H1 (cell line): ENCODE measurements around the gene FAM120A. TPM values are rescaled to one million over a fixed set of nuclear protein-coding genes. Genes with fewer than 3 reads are reported as not detected.

ENCODE experiments used
- CBX8 ChIP-seq: fragments of 300-800, 300-1000 bp; sonication (generic); IDR thresholded peaks from 2 replicates; pipeline ENCODE4 v1.7.1; 2016; ENCODE audit warnings: low read depth, low read length, borderline replicate concordance
- SUZ12 ChIP-seq: fragments of 200-600 bp; sonication (generic); IDR thresholded peaks from 2 replicates; pipeline ENCODE4 v1.6.1; 2012; ENCODE audit warnings: mild to moderate bottlenecking, inconsistent platforms, low read length, moderate library complexity, mixed read lengths
- polyA plus RNA-seq, 7 experiments: library from polyadenylated mRNA; depleted of rRNA in 3 of 7; stranded (reverse) in 5 of 7; unstranded in 2 of 7; fragments of >200 nt in 5 of 7; fragments of 200-250 nt in 2 of 7; gene quantifications; 1 replicate in 5 of 7; 2 replicates in 1 of 7; 4 replicates in 1 of 7; pipeline versions ENCODE4 v1.2.1 to v1.2.3, GENCODE V29; 2011 to 2013; ENCODE audit warnings: missing spikeins in 2 of 7, mixed read lengths in 2 of 7
- total RNA-seq: library from RNA; stranded (reverse); fragmentation: NEBNext Ultra II Directional; extraction: Animal tissue kit (Norgen Biotek cat#: 25700); gene quantifications from 2 replicates; pipeline ENCODE4 v1.2.1, GENCODE V29; 2021

Gene FAM120A
- total and polyA plus RNA-seq, 2 of the 8 experiments (the other 6 are each of a cell fraction or from before 2014, with no cell fraction given), result 24.9 to 54.7 TPM

DNA sequence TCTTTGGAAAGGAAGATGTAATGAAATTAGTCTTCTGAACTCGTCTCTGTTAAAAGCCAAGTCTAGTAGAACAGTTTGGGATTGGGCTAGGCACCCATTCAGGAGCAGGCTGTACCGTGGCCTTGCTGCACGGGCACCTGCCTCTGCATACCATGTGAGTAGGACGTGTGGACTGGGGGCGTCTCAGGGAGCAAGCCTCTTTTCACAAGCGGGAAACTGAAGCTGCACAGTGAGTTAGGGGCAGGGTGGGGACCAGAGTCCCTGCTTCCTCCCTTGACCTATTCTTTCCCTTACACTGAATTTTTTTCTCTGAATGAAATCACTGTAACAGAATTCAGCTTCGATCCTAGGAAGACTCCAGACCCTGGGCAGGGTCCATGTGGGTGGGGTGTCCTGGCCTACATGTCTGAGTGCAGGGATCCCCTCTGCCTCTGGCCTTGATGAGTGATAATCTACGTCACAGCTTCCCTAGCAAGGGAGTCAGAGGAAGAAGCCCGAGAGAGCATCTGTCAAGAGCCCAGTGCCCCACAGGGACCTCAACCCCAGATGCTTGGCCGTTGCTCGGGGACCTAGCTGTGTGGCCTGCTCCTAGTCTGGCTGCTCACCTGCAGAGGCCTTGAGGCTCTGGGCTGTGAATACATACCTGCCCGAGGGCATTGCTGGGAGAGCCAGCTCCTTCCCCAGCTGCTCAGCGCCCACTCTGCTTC is 140.0 kb downstream of the FAM120A start (continued):
- TF ChIP-seq SUZ12 (no peak), CBX8 (no peak)
